HepG2 (cell line): ENCODE data around the gene STX10. TPM values are rescaled to one million over a fixed set of nuclear protein-coding genes. Genes with fewer than 3 reads are reported as not detected.

Experiments
- ATF7-NPFF ChIP-seq: sonication (generic); formaldehyde crosslinking; IDR thresholded peaks from 2 replicates; pipeline ENCODE4 v1.8.1; 2023; ENCODE audit warnings: mild to moderate bottlenecking, low read depth, missing genetic modification reagents, moderate library complexity
- ATM ChIP-seq: fragments of 450-650 bp; IDR thresholded peaks from 2 replicates; pipeline ENCODE4 v1.7.1; 2017; ENCODE audit warnings: mild to moderate bottlenecking, borderline replicate concordance
- CC2D1A ChIP-seq: sonication (generic); formaldehyde crosslinking; IDR thresholded peaks from 2 replicates; pipeline ENCODE4 v1.8.1; 2023; ENCODE audit warnings: mild to moderate bottlenecking, missing genetic modification reagents
- CEBPG ChIP-seq: IDR thresholded peaks from 2 replicates; pipeline ENCODE4 v1.6.1; 2016
- FOXO1 ChIP-seq: sonication (generic); formaldehyde crosslinking; IDR thresholded peaks from 2 replicates; pipeline ENCODE4 v1.4.0; 2020; ENCODE audit warnings: missing genetic modification reagents
- GABPB1 ChIP-seq: IDR thresholded peaks from 2 replicates; pipeline ENCODE4 v1.6.1; 2016; ENCODE audit warnings: mild to moderate bottlenecking, missing genetic modification reagents, moderate library complexity, missing compliant biosample characterization
- HNF1A ChIP-seq, 2 experiments: sonication (generic) in 1 of 2; formaldehyde crosslinking in 1 of 2; IDR thresholded peaks; 2 replicates each; pipeline versions ENCODE4 v1.4.0 to v1.6.1; 2016 to 2020; ENCODE audit warnings: borderline replicate concordance in 1 of 2, low read depth in 1 of 2, mild to moderate bottlenecking in 1 of 2, missing genetic modification reagents in 1 of 2
- ISX ChIP-seq: sonication (generic); formaldehyde crosslinking; conservative IDR thresholded peaks from 2 replicates; pipeline ENCODE4 v1.5.0; 2020; ENCODE audit warnings: missing genetic modification reagents
- KDM1A ChIP-seq: IDR thresholded peaks from 2 replicates; pipeline ENCODE4 v1.6.1; 2016; ENCODE audit warnings: missing compliant biosample characterization
- KLF12 ChIP-seq: sonication (generic); formaldehyde crosslinking; IDR thresholded peaks from 2 replicates; pipeline ENCODE4 v1.4.0; 2020; ENCODE audit warnings: missing genetic modification reagents, borderline replicate concordance
- MTA3 ChIP-seq: sonication (generic); formaldehyde crosslinking; IDR thresholded peaks from 2 replicates; pipeline ENCODE4 v1.4.0; 2020; ENCODE audit warnings: missing genetic modification reagents
- MXD3 ChIP-seq: IDR thresholded peaks from 2 replicates; pipeline ENCODE4 v1.6.1; 2016; ENCODE audit warnings: mild to moderate bottlenecking, missing biosample characterization, missing genetic modification reagents
- NR1H2 ChIP-seq: sonication (generic); formaldehyde crosslinking; IDR thresholded peaks from 2 replicates; pipeline ENCODE4 v1.8.1; 2022; ENCODE audit warnings: low read depth, missing genetic modification reagents, borderline replicate concordance
- POLR2AphosphoS5 ChIP-seq: IDR thresholded peaks from 2 replicates; pipeline ENCODE4 v1.6.1; 2012; ENCODE audit warnings: low read depth, low read length
- PREB ChIP-seq: sonication (generic); formaldehyde crosslinking; IDR thresholded peaks from 2 replicates; pipeline ENCODE4 v1.4.0; 2020; ENCODE audit warnings: missing genetic modification reagents
- RBM39 ChIP-seq: fragments of 200-400 bp; formaldehyde crosslinking; IDR thresholded peaks from one replicate; pipeline ENCODE4 v1.6.1; 2018; ENCODE audit warnings: antibody characterized with exemption, mild to moderate bottlenecking, low read depth, low read length; ENCODE audit not compliant: poor library complexity, severe bottlenecking
- SMYD3 ChIP-seq: sonication (generic); formaldehyde crosslinking; IDR thresholded peaks from 2 replicates; pipeline ENCODE4 v1.8.1; 2023; ENCODE audit warnings: mild to moderate bottlenecking, missing genetic modification reagents
- SYNCRIP ChIP-seq: fragments of 200-400 bp; formaldehyde crosslinking; IDR thresholded peaks from 2 replicates; pipeline ENCODE4 v1.6.1; 2018; ENCODE audit warnings: mild to moderate bottlenecking, low read depth, low read length; ENCODE audit not compliant: insufficient read depth
- TCF12 ChIP-seq, 2 experiments: fragments of 450-650 bp in 1 of 2; sonication (generic) in 1 of 2; formaldehyde crosslinking in 1 of 2; IDR thresholded peaks; 2 replicates each; pipeline versions ENCODE4 v1.6.1 to v1.8.0; 2017 to 2022; ENCODE audit warnings: antibody characterized with exemption in 1 of 2, mild to moderate bottlenecking in 1 of 2, missing genetic modification reagents in 1 of 2, moderate library complexity in 1 of 2
- ZFP1 ChIP-seq: IDR thresholded peaks from 2 replicates; pipeline ENCODE4 v1.6.1; 2016
- ZNF296 ChIP-seq: sonication (generic); formaldehyde crosslinking; conservative IDR thresholded peaks from 2 replicates; pipeline ENCODE4 v1.5.0; 2020; ENCODE audit warnings: mild to moderate bottlenecking, missing genetic modification reagents
- ZNF3 ChIP-seq: IDR thresholded peaks from 2 replicates; pipeline ENCODE4 v1.7.0; 2017; ENCODE audit warnings: inconsistent platforms
- ZNF460 ChIP-seq: sonication (generic); formaldehyde crosslinking; IDR thresholded peaks from 2 replicates; pipeline ENCODE4 v1.5.1; 2020; ENCODE audit warnings: missing genetic modification reagents, mild to moderate bottlenecking, borderline replicate concordance
- ZNF589 ChIP-seq: sonication (generic); formaldehyde crosslinking; conservative IDR thresholded peaks from 2 replicates; pipeline ENCODE4 v1.8.0; 2022; ENCODE audit warnings: mild to moderate bottlenecking, moderate library complexity, missing genetic modification reagents
- ZNF792 ChIP-seq: IDR thresholded peaks from 2 replicates; pipeline ENCODE4 v1.6.1; 2016
- ZNF879 ChIP-seq: sonication (generic); formaldehyde crosslinking; IDR thresholded peaks from 2 replicates; pipeline ENCODE4 v1.8.1; 2023; ENCODE audit warnings: missing genetic modification reagents
- polyA plus RNA-seq, 8 experiments: library from polyadenylated mRNA; depleted of rRNA in 3 of 8; stranded (reverse) in 7 of 8; unstranded in 1 of 8; fragments of >200 nt; fragmentation: Illumina TruSeq in 4 of 8; extraction: Trizol in 4 of 8; gene quantifications; 2 replicates each; pipeline versions ENCODE4 v1.2.1 to v1.2.3, GENCODE V29; 2011 to 2016; ENCODE audit warnings: low read depth in 4 of 8, missing spikeins in 1 of 8, mixed read lengths in 1 of 8; ENCODE audit not compliant: insufficient read depth in 1 of 8
- total RNA-seq, 5 experiments: library from RNA; depleted of rRNA; stranded (reverse); fragments of >200 nt; fragmentation: Illumina TruSeq; extraction: Trizol; gene quantifications; 2 replicates each; pipeline ENCODE4 v1.2.3, GENCODE V29; 2016; ENCODE audit warnings: low read depth in 1 of 5

The STX10 gene
- total and polyA plus RNA-seq, 2 of the 13 experiments (the other 11 are each of a cell fraction or from before 2014, with no cell fraction given), result 47.9 to 66.4 TPM

- TF ChIP-seq MTA3, result no peak
- no peak for TF ChIP-seq ZNF460 (CRISPR knock-in tag)
- no peak for TF ChIP-seq POLR2AphosphoS5
- TF ChIP-seq ISX (CRISPR knock-in tag), result no peak
- TF ChIP-seq FOXO1 (CRISPR knock-in tag), result no peak
- TF ChIP-seq ZNF879 (CRISPR knock-in tag), result no peak
- no peak for TF ChIP-seq PREB (CRISPR knock-in tag)
- no peak for TF ChIP-seq KDM1A (CRISPR knock-in tag)
- no peak for TF ChIP-seq ATM
- TF ChIP-seq ZNF296 (CRISPR knock-in tag), result no peak
- TF ChIP-seq RBM39, result no peak
- no peak for TF ChIP-seq SMYD3 (CRISPR knock-in tag)
- no peak for TF ChIP-seq KLF12 (CRISPR knock-in tag)
- no peak for TF ChIP-seq MXD3 (CRISPR knock-in tag)
- TF ChIP-seq HNF1A (IDR thresholded peaks at IDR 0.05; ENCODE audit: low read depth), result no peak
- TF ChIP-seq HNF1A (CRISPR knock-in tag; IDR thresholded peaks at IDR 0.05; ENCODE audit: borderline replicate concordance), result no peak
- TF ChIP-seq ZNF792 (CRISPR knock-in tag), result no peak
- no peak for TF ChIP-seq ZNF3 (CRISPR knock-in tag)
- no peak for TF ChIP-seq CEBPG (CRISPR knock-in tag)
- no peak for TF ChIP-seq TCF12 (IDR thresholded peaks at IDR 0.05)
- TF ChIP-seq TCF12 (CRISPR knock-in tag; IDR thresholded peaks at IDR 0.05), result no peak
- no peak for TF ChIP-seq CC2D1A
- TF ChIP-seq ZFP1 (CRISPR knock-in tag), result no peak
- TF ChIP-seq SYNCRIP, result no peak
- TF ChIP-seq ZNF589 (CRISPR knock-in tag), result no peak
- TF ChIP-seq NR1H2, result 0 out of 2 replicates have a peak, but pooled peaks have one; percentile 19
- TF ChIP-seq ATF7-NPFF, result no peak
- TF ChIP-seq GABPB1 (CRISPR knock-in tag), result peak; percentile 64; the same call in 1 of the 2 replicates
Measured at GRCh38 chr19:13102666-13103580, 47.3 kb downstream of the STX10 start, which contains the start of gene LYL1 (continued).
